OCI-LY1 (cell line): ENCODE measurements around the gene OSGIN1.

Experiments
- EZH2 ChIP-seq: fragments of 200-600 bp; sonication (generic), shearing (Covaris generic); IDR thresholded peaks from 2 replicates; pipeline ENCODE4 v1.8.0; 2017; ENCODE audit warnings: borderline replicate concordance, mixed run types, mild to moderate bottlenecking, antibody characterized with exemption, low read length, moderate library complexity, mixed read lengths
- TF ChIP-seq, protein P1 (sequence below): fragments of 200-600 bp; sonication (generic), shearing (Covaris generic); IDR thresholded peaks from 2 replicates; pipeline ENCODE4 v1.5.1; 2017; ENCODE audit warnings: mild to moderate bottlenecking, antibody characterized with exemption, low read length, moderate library complexity, mixed read lengths

DNA sequence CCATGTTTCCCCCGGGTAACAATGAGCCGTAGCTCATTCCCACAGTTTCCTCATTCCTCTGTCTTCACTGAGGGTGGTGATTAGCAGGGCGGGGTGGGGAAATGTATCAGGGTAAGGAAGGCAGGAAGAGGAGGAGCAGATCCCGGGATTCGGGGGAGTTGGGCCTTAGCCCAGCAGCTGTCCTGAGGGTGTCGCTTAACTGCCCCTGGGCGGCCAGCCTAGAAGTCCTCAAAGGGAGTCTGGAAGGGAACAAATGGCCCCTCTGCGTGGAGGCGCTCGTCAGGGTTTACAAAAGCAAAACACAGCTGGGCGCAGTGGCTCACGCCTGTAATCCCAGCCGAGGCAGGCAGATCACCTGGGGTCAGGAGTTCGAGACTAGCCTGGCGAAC, 39.8 kb upstream of the OSGIN1 start:
- TF ChIP-seq EZH2: no peak
- TF ChIP-seq, protein P1, sequence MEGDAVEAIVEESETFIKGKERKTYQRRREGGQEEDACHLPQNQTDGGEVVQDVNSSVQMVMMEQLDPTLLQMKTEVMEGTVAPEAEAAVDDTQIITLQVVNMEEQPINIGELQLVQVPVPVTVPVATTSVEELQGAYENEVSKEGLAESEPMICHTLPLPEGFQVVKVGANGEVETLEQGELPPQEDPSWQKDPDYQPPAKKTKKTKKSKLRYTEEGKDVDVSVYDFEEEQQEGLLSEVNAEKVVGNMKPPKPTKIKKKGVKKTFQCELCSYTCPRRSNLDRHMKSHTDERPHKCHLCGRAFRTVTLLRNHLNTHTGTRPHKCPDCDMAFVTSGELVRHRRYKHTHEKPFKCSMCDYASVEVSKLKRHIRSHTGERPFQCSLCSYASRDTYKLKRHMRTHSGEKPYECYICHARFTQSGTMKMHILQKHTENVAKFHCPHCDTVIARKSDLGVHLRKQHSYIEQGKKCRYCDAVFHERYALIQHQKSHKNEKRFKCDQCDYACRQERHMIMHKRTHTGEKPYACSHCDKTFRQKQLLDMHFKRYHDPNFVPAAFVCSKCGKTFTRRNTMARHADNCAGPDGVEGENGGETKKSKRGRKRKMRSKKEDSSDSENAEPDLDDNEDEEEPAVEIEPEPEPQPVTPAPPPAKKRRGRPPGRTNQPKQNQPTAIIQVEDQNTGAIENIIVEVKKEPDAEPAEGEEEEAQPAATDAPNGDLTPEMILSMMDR: no peak
